ENCODE results near the gene HSD11B2. TPM values are rescaled to one million over a fixed set of nuclear protein-coding genes. Genes with fewer than 3 reads are reported as not detected.

Gene HSD11B2
- total and polyA plus RNA-seq, 5 experiments from 2014 or later: not detected

DNA sequence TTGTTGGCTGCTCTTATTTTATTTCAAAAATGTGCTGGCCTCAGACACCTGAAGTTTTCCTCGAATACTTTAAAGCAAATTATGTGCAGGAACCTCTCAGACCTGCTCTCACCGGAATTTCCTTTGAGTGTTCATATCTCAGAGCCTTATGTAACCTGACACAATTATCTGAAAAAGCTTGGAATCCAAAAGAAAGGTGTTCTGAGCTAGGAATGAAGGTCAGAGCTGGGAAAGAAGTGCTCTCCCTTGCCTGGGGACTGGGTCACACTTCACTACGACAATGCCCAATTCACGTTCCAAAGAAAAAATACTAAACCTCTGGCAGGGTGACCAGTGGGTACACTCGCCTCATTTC is 6.7 kb upstream of the HSD11B2 start:
- no peak for DNase-seq
- H3K4me3 Mint-ChIP-seq: no peak overlapping the region
- no peak for ATAC-seq
- H3K27ac Mint-ChIP-seq: no peak overlapping the region
- no peaks in the 10 kb centered on the region for H3K9me3 Mint-ChIP-seq
- H3K4me1 Mint-ChIP-seq: peaks cover 0 to 5% (median 2%) of the 10 kb centered on the region in 4 donors
- no peaks in the 10 kb centered on the region for H3K36me3 Mint-ChIP-seq
- POLR2A ChIA-PET: interaction anchor here (0.6 kb wide), 1 partner anchor 79 kb away, joined by 3 read pairs; no protein-coding TSS in a partner anchor
- H3K27me3 Mint-ChIP-seq: peaks cover 17 to 58% (median 32%) of the 10 kb centered on the region in 5 donors

DNA sequence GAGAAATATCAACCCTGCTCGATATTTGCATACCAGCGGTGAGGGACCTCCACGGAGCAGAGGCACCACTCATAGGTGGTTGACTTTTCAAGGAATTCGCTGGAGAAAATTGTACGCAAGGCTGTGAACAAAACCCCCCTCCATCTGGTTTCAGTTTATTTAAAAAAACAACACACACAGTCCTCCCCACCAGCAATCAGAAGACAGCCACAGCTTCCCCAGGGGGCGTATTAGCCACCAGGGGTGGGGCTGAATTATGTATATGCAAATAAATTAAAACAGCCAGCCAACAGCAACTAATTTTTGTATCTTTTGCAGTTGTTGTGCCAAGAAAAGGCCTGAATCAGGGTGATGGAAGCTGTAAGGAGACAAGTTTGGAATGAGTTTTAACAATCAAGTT is 5.9 kb upstream of the HSD11B2 start:
- H3K9me3 Mint-ChIP-seq: no peaks in the 10 kb centered on the region
- ATAC-seq (no peak), DNase-seq (no peak)
- H3K36me3 Mint-ChIP-seq: no peaks in the 10 kb centered on the region
- H3K4me1 Mint-ChIP-seq: peaks cover under 1 to 5% (median 2%) of the 10 kb centered on the region in 4 donors
- peaks cover 13 to 58% (median 32%) of the 10 kb centered on the region in 5 donors for H3K27me3 Mint-ChIP-seq
- H3K27ac Mint-ChIP-seq: no peak overlapping the region
- H3K4me3 Mint-ChIP-seq: no peak overlapping the region
- POLR2A ChIA-PET: interaction anchor here (0.6 kb wide), 1 partner anchor 78 kb away, joined by 3 read pairs; no protein-coding TSS in a partner anchor

DNA sequence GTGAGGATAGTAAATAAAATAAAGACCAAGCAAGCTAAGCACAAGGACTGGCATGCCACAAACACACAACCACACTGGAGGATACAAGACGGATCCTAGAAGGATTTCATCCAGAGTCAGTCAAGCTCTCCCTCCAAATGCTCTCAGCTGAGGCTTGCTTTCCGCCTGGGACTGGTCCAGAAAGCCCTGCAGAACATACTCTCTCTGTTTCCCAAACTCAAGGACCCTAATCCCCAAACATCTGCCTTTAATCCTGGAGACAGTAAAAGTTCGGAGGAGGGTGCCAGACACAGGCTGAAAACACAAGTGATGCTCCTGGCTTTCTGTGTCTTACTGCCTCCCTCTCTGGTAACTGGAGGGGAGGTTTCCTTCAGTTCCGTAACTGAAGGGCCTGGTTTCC is 5.3 kb upstream of the HSD11B2 start:
- Mint-ChIP-seq H3K27me3 (peaks cover 13 to 62% (median 35%) of the 10 kb centered on the region in 5 donors), H3K36me3 (no peaks in the 10 kb centered on the region), H3K4me1 (peaks cover 4 to 8% (median 5%) of the 10 kb centered on the region in 4 donors), H3K9me3 (no peaks in the 10 kb centered on the region), H3K27ac (no peak overlapping the region), H3K4me3 (no peak overlapping the region)
- no peak for DNase-seq
- no peak for ATAC-seq
- POLR2A ChIA-PET: no interaction called here

DNA sequence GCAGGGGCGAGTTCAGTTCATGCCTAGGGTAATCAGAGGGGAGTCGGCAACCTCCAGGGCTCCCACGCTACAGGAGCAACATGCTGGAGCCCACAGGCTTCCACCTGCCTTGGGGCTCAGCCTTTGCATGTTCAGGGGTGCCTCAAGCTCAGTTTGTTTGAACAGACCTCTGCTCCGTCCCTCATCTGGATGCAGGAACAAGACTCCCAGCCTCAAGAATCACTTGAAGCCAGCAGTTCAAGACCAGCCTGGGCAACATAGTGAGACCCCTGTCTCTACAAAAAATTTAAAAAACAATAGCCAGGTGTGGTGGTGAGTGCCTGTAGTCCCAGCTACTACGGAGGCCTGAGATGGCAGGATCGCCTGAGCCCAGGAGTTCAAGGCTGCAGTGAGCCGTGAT is 4.9 kb upstream of the HSD11B2 start:
- H3K36me3 Mint-ChIP-seq: no peaks in the 10 kb centered on the region
- peaks cover 13 to 64% (median 35%) of the 10 kb centered on the region in 5 donors for H3K27me3 Mint-ChIP-seq
- no peak overlapping the region for H3K4me3 Mint-ChIP-seq
- POLR2A ChIA-PET: no interaction called here
- H3K9me3 Mint-ChIP-seq: no peaks in the 10 kb centered on the region
- peaks cover 4 to 8% (median 5%) of the 10 kb centered on the region in 4 donors for H3K4me1 Mint-ChIP-seq
- H3K27ac Mint-ChIP-seq: no peak overlapping the region
- ATAC-seq (no peak), DNase-seq (no peak)

DNA sequence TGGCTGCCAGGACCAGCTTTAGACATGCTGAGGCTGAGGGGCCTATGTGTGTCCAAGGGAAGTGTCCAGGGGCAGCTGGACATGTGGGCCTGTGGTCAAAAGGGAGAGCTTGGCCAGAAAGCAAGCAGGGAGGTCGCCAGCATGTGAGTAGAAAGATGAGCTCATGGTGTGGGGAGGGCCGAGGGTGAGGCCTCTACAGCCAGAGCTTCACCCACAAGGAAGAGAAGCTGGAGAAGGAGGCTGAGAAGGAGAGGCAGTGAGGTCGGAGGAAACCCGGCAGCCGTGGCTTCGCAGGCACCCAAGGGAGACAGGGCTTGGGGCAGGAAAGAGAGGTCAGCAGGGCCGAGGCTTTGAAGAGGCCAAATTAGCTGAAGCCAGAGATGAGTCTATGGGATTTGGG is 4.0 kb upstream of the HSD11B2 start:
- ATAC-seq (no peak), DNase-seq (no peak)
- peaks cover 5 to 10% (median 6%) of the 10 kb centered on the region in 4 donors for H3K4me1 Mint-ChIP-seq
- POLR2A ChIA-PET: no interaction called here
- peak overlapping the region in 3 of 10 donors; percentile 42 to 59 (median 54) for H3K4me3 Mint-ChIP-seq
- no peaks in the 10 kb centered on the region for H3K36me3 Mint-ChIP-seq
- no peaks in the 10 kb centered on the region for H3K9me3 Mint-ChIP-seq
- peaks cover 13 to 64% (median 37%) of the 10 kb centered on the region in 5 donors for H3K27me3 Mint-ChIP-seq
- peak overlapping the region in 1 of 10 donors; percentile 14 for H3K27ac Mint-ChIP-seq

DNA sequence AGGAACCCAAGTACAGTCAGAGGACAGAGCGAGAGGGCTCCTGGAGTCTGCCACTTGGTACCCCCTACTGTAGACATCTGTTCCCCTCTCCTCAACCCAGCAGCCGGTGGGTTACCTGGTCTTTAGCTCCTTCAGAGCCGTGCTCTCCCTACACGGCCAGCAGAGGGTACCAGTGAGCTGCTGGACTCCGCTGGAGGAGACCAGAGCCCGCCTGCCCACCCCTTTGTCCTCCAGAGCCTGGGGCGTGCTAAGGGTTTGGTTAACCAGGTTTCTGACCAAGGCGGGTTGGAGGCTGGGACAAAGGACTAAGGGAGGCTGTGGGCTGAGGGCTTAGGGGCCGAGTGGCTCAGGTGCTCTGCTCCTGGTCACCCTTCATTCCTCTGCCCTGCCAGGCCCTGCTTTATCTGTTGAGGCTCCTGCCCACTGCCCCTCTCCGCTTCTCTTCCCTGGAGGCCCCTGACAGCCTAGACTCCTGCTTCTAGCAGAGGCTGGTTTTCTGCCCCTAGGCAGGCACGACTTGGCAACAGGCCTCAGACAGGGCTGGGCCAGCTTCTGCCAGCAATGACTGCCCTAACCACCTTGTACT is 2.7 kb upstream of the HSD11B2 start:
- POLR2A ChIA-PET: interaction anchor here (1.0 to 1.3 kb wide), 2 partner anchors 10 to 217 kb away, joined by 3 to 4 read pairs; partner anchors contain the start of gene CARMIL2
- ATAC-seq (peak; percentile 59 to 60), DNase-seq (peak in 8 of 10 donors; percentile 23 to 70 (median 38))
- H3K27me3 Mint-ChIP-seq: peaks cover 13 to 52% (median 38%) of the 10 kb centered on the region in 5 donors
- no peaks in the 10 kb centered on the region for H3K9me3 Mint-ChIP-seq
- H3K4me1 Mint-ChIP-seq: peaks cover 9 to 16% (median 12%) of the 10 kb centered on the region in 4 donors
- H3K27ac Mint-ChIP-seq: peak overlapping the region in 1 of 10 donors; percentile 53
- no peaks in the 10 kb centered on the region for H3K36me3 Mint-ChIP-seq
- no peak overlapping the region for H3K4me3 Mint-ChIP-seq

DNA sequence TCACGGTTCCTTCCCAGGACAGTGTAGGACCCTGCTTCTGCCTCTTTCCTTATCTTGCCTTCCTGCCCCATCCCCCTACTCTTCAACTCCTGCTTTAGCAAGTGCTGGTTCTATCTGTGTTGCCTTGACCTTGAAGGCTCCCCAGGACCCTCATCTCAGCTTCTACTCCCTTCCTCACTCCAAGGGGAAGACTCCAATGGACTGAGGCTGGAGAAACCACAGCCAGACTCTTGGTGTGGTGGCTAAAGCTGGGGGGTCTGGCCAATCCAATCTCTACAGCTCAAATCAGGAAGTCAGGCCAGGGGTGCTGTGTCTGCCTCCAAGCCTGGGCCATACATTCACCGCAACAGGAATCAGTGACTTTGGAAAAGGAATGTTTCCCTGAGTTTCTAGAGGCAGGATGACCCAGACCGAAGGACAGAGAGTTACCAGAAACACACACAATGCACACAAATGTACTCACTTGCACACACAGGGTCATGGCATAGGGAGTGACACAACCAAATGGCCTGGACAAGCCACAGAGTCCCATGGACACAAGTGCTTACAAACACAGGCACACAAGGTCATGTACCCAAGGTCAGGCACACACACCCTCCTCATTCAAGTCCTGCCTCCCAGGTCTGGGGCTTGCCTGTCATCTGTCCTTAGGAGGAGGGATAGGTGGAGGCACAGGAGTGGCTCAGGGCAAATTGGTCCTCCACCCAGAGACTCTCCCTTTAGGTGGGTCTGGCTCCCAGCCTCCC is 1.7 kb upstream of the HSD11B2 start:
- ATAC-seq (no peak), DNase-seq (no peak)
- H3K27ac Mint-ChIP-seq: no peak overlapping the region
- no peaks in the 10 kb centered on the region for H3K36me3 Mint-ChIP-seq
- peak overlapping the region in 9 of 10 donors; percentile 21 to 87 (median 59) for H3K4me3 Mint-ChIP-seq
- no peaks in the 10 kb centered on the region for H3K9me3 Mint-ChIP-seq
- POLR2A ChIA-PET: interaction anchor here (1.3 kb wide), 1 partner anchor 11 kb away, joined by 4 read pairs; no protein-coding TSS in a partner anchor
- H3K27me3 Mint-ChIP-seq: peaks cover 13 to 46% (median 34%) of the 10 kb centered on the region in 5 donors
- peaks cover 9 to 16% (median 12%) of the 10 kb centered on the region in 4 donors for H3K4me1 Mint-ChIP-seq

DNA sequence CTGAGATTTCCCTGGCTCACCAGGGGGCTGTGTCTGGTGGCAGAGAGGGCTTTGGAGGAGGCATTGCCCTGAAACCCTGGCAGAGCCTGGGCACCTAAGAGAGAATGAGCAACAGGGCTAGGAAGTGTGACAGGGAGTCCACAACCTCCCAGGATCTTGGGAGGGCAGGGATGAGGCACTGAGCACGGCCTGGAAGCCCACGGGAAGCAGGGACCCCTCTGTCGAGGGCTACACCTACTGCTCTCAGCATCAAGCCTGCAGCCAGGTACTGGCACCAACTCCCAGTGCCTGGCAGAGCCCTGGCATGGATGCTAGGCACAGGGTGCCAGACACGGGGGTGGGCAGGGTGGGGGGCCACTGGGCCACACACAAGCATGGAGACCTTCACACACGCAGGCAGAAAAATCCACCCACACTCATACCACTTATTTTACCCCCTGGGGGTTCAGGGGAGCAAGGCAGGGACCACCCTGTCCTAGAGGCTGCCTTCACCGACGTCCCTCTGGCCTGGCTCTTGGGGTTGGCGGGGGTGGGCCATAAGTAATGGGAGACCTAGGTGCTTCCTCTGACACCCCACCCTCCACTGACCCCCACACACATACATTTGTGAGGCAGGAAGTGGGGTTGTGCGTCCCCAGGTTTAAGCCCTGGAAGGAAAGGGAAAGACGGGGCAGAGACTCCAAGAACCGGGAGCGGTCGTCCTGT is 970 bp upstream of the HSD11B2 start:
- ATAC-seq: no peak

DNA sequence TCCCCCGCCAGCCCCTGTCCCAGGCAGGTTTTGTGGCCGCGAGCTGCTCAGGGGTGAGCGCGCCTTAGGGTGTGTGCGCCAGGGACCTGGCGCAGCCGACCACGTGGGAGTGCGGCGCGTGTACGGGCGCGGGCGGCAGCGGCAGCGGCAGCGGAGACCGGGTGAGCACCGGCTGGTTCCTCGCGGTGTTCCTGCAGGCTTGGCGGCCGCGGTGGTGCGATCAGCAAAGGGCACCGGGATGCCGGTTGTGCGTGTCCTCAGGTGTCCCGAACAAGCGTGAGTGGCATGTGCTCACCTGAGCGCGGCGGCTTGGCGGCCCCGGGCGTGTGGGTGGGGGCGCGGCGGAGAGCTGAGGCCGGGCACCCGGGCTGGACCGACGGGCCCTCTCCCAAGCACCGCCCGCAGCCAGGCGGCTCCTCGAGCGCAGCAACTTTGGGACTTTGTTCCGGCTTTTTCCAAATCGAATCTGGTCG is 381 bp upstream of the HSD11B2 start:
- H3K9me3 Mint-ChIP-seq: no peaks in the 10 kb centered on the region
- H3K27ac Mint-ChIP-seq: no peak overlapping the region
- H3K4me3 Mint-ChIP-seq: peak overlapping the region; percentile 71 to 88 (median 82)
- ATAC-seq (peak; percentile 62 to 65), DNase-seq (peak in 4 of 10 donors; percentile 3 to 23 (median 22))
- POLR2A ChIA-PET: no interaction called here
- peaks cover 13 to 45% (median 31%) of the 10 kb centered on the region in 5 donors for H3K27me3 Mint-ChIP-seq
- peaks cover 9 to 16% (median 12%) of the 10 kb centered on the region in 4 donors for H3K4me1 Mint-ChIP-seq
- H3K36me3 Mint-ChIP-seq: no peaks in the 10 kb centered on the region

More for the DNA sequence above, 970 bp upstream of the HSD11B2 start:
- no peak overlapping the region for H3K27ac Mint-ChIP-seq
- peaks cover 13 to 46% (median 34%) of the 10 kb centered on the region in 5 donors for H3K27me3 Mint-ChIP-seq
- no peaks in the 10 kb centered on the region for H3K36me3 Mint-ChIP-seq
- DNase-seq: no peak
- H3K4me1 Mint-ChIP-seq: peaks cover 9 to 16% (median 12%) of the 10 kb centered on the region in 4 donors
- no peaks in the 10 kb centered on the region for H3K9me3 Mint-ChIP-seq
- POLR2A ChIA-PET: no interaction called here
- peak overlapping the region; percentile 71 to 88 (median 82) for H3K4me3 Mint-ChIP-seq

DNA sequence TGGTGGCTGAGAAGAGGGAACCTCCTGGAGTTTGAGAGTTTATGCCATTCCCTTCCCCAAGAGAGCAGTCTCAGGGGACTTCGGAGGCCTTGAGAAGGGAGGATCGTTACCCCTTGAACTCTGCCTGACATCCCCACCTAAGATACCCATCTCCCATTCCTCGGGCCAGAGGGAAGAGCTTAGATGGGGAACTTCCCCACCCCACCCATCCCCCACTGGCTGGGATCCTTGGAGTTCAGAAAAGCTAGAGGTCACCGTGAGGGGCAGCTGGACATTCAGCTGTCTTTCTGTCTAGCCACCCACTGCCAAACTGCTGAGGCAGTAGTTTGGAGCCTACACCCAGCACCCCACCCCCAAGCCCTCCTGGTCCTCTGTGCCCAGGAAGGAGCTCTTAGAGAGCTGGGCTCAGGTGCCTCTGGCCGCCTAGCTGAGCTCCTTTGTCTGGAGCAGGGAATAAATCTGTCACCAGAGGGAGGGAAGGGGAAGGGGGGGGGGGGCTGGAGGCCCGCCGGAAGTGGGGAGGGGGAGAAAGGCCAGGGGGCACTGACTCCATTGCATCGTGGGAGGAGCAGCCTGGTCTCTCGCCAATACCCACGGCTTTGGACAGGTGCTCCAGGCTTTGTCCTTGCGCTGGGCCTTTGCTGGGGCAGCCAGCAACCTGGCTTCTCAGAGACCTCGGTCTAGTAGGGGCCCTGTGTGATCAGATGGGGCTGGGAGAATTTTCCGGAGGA is 1.0 kb downstream of the HSD11B2 start:
- ATAC-seq (no peak), DNase-seq (no peak)
- no peaks in the 10 kb centered on the region for H3K36me3 Mint-ChIP-seq
- peaks cover 9 to 37% (median 25%) of the 10 kb centered on the region in 5 donors for H3K27me3 Mint-ChIP-seq
- POLR2A ChIA-PET: no interaction called here
- no peaks in the 10 kb centered on the region for H3K9me3 Mint-ChIP-seq
- peaks cover 9 to 16% (median 12%) of the 10 kb centered on the region in 4 donors for H3K4me1 Mint-ChIP-seq
- H3K27ac Mint-ChIP-seq: peak overlapping the region in 2 of 10 donors; percentile 46
- peak overlapping the region; percentile 39 to 78 (median 65) for H3K4me3 Mint-ChIP-seq

DNA sequence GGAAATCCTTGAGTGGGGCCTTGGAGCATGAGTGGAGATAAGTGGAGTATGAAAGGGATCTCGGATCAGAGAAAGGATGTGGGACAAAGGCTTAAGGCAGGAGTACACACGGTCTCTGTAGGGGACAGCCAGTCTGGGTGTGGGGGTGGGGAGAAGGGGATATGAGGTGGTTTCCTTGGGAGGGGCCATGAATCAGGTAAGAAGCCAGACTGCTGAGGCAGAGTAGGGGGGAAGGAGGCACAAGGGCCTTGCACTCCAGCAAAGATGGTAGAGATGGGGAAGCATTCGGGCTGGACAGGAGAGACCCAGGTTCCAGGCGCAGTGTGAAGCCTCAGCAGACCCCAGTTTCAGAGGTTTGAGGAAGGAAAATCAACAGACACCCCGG is 1.6 kb downstream of the HSD11B2 start:
- POLR2A ChIA-PET: no interaction called here
- peaks cover 6 to 32% (median 21%) of the 10 kb centered on the region in 5 donors for H3K27me3 Mint-ChIP-seq

More for the DNA sequence above, 1.6 kb downstream of the HSD11B2 start:
- Mint-ChIP-seq H3K4me1 (peaks cover 9 to 16% (median 12%) of the 10 kb centered on the region in 4 donors), H3K36me3 (peaks cover 0 to under 1% (median 0%) of the 10 kb centered on the region in 3 donors), H3K9me3 (no peaks in the 10 kb centered on the region), H3K4me3 (peak overlapping the region in 8 of 10 donors; percentile 22 to 72 (median 47)), H3K27ac (peak overlapping the region in 3 of 10 donors; percentile 46 to 65 (median 46))
- ATAC-seq (no peak), DNase-seq (no peak)

Measured in naive thymus-derived CD8-positive, alpha-beta T cell (primary cell).